Measurements from ENCODE around the gene PDE6H.

GRCh38 chr12:14936224-14936861 is 36.5 kb upstream of the PDE6H start:
- TF ChIP-seq CREB5 (CRISPR knock-in tag; IDR thresholded peaks at IDR 0.05; ENCODE audit: low read depth) (no peak), OSR1 (CRISPR knock-in tag; IDR thresholded peaks at IDR 0.05) (no peak), ZC3H10 (CRISPR knock-in tag; IDR thresholded peaks at IDR 0.05) (no peak), POU6F1 (CRISPR knock-in tag; IDR thresholded peaks at IDR 0.05; ENCODE audit: borderline replicate concordance, low read depth) (no peak), ZFP3 (CRISPR knock-in tag; IDR thresholded peaks at IDR 0.05) (no peak), SNAI2 (CRISPR knock-in tag; IDR thresholded peaks at IDR 0.05) (no peak)
